Panc1 (cell line): ENCODE data around the gene ABCC4. TPM values are rescaled to one million over a fixed set of nuclear protein-coding genes. Genes with fewer than 3 reads are reported as not detected.

ENCODE experiments used
- ATAC-seq: fragments of 200-7000 bp; cut with Tn5 transposase; 2 replicates; pipeline ENCODE4 v1.9.1; 2020; ENCODE audit warnings: mild to moderate bottlenecking, moderate library complexity
- BruUV-seq: library from RNA; stranded (reverse); fragments of 400-500 nt; replicated peaks from 2 replicates; lab custom pipeline; 2021; lab: Mats Ljungman, UMichigan
- CTCF ChIA-PET: fragments of 300-600 bp; sonication (Branson Sonifier 250); formaldehyde crosslinking; loops from one replicate; lab custom pipeline; 2022; ENCODE audit warnings: antibody characterized with exemption; lab: Charles Lee
- POLR2A ChIA-PET: fragments of 300-600 bp; sonication (Branson Sonifier 250); formaldehyde crosslinking; loops from one replicate; lab custom pipeline; 2022; ENCODE audit warnings: antibody characterized with exemption; lab: Charles Lee
- DNase-seq: peaks from one replicate; pipeline ENCODE4 v3.0.0-alpha.2; 2010; ENCODE audit warnings: low read depth, low spot score
- H3K27ac ChIP-seq: 2 replicates; pipeline ENCODE4 v1.5.1; 2011; ENCODE audit warnings: mild to moderate bottlenecking, low read length, inconsistent platforms
- H3K27me3 ChIP-seq: fragments of 200-500 bp; sonication (Bioruptor generic); 2 replicates; pipeline ENCODE4 v1.6.0; 2014; ENCODE audit warnings: low read length, inconsistent platforms; ENCODE audit not compliant: control insufficient read depth, insufficient read depth
- H3K36me3 ChIP-seq: fragments of 200-500 bp; sonication (Bioruptor generic); 2 replicates; pipeline ENCODE4 v1.5.1; 2014; ENCODE audit warnings: inconsistent platforms, mild to moderate bottlenecking, low read length, moderate library complexity; ENCODE audit not compliant: control insufficient read depth, insufficient read depth
- H3K4me1 ChIP-seq: 2 replicates; pipeline ENCODE4 v1.5.1; 2011; ENCODE audit warnings: inconsistent platforms, mild to moderate bottlenecking, low read length, moderate library complexity; ENCODE audit not compliant: control insufficient read depth, insufficient read depth
- H3K4me3 ChIP-seq, 2 experiments: 2 replicates each; pipeline ENCODE4 v1.5.1; 2011 to 2012; ENCODE audit warnings: low read depth in 2 of 2, low read length in 2 of 2, mild to moderate bottlenecking in 2 of 2, inconsistent platforms in 1 of 2, moderate library complexity in 1 of 2
- H3K9me3 ChIP-seq: fragments of 200-500 bp; sonication (Bioruptor generic); 2 replicates; pipeline ENCODE4 v1.5.1; 2014; ENCODE audit warnings: low read depth, mild to moderate bottlenecking, inconsistent platforms, low read length, moderate library complexity; ENCODE audit not compliant: control insufficient read depth, insufficient read depth
- POLR2AphosphoS5 ChIP-seq: IDR thresholded peaks from 2 replicates; pipeline ENCODE4 v1.6.1; 2012; ENCODE audit warnings: mild to moderate bottlenecking, low read depth, low read length, moderate library complexity
- SIN3A ChIP-seq: IDR thresholded peaks from 2 replicates; pipeline ENCODE4 v1.6.1; 2012; ENCODE audit warnings: low read depth, mild to moderate bottlenecking, low read length, moderate library complexity, borderline replicate concordance; ENCODE audit not compliant: insufficient read depth
- TCF7L2 ChIP-seq: IDR thresholded peaks from 2 replicates; pipeline ENCODE4 v1.6.1; 2011; ENCODE audit warnings: mild to moderate bottlenecking, low read depth, low read length, inconsistent platforms
- in situ Hi-C: cut with HindIII; loops from 2 replicates; pipeline ENCODE4 v1.10.0; 2016; ENCODE audit warnings: low sequenced_read_pairs, low pct_unique_long_range_greater_than_20kb
- intact Hi-C: fragments of 100-400 bp; cut with micrococcal nuclease; formaldehyde crosslinking; loops from one replicate; pipeline ENCODE4 v1.10.0; 2022; ENCODE audit not compliant: unreplicated experiment
- total RNA-seq: library from RNA; stranded (reverse); gene quantifications from one replicate; pipeline ENCODE4 v1.2.1, GENCODE V29; 2021; ENCODE audit not compliant: unreplicated experiment
- TF ChIP-seq, protein P1 (sequence below), 2 experiments: IDR thresholded peaks; 2 replicates each; pipeline ENCODE4 v1.6.1; 2011 to 2012; ENCODE audit warnings: low read depth in 2 of 2, control low read depth in 1 of 2, low read length in 1 of 2, mild to moderate bottlenecking in 1 of 2, moderate library complexity in 1 of 2; ENCODE audit not compliant: insufficient read depth in 1 of 2
- TF ChIP-seq, protein P2 (sequence below): fragments of 450-650 bp; IDR thresholded peaks from 2 replicates; pipeline ENCODE4 v1.5.1; 2017; ENCODE audit warnings: mild to moderate bottlenecking

ABCC4 gene
- total RNA-seq, 1 experiment from 2014 or later, result 69.3 TPM

DNA sequence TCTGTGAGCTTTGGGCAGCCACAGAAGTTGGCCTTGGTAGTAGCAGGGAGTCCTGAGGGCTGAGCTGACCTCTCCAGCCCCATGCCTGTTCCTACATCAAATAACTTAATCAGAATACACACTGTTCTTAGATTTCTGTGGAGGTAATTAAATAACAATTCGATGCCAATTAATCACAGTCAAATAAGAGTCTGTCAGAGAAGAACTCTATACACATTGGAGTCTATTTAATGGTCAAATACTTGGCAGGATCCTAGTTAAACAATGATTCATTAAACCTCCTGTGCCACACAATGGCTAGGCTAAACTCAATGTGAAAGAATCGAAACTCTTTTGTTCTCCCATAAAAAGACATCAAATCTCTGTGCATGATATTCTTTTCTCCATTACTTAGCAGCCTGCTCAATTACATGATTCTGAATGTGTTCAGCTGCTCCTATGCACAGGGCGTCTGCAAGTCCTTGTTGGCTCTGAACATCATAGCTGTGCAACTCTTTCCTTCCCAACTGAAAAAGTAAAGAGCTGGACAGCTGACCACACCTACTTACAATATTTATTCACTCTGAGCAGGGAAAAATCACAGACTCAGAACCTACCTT lies 173.1 kb downstream of the ABCC4 start:
- Histone ChIP-seq H3K27me3 (no peaks in the 10 kb centered on the region), H3K4me1 (peaks cover 12% of the 10 kb centered on the region), H3K27ac (peak overlapping the region; percentile 90), H3K4me3 (peak overlapping the region in 1 of 2 experiments; percentile 23; a peak in 1 of 4 replicates), H3K36me3 (no peaks in the 10 kb centered on the region), H3K9me3 (no peaks in the 10 kb centered on the region)
- ChIA-PET CTCF (interaction anchor here (0.5 kb wide), 1 partner anchor 467 kb away, joined by 5 read pairs; no protein-coding TSS in a partner anchor), POLR2A (no interaction called here)
- intact Hi-C loops (no loop called here), in situ Hi-C loops (no loop called here)
- DNase-seq (peak; percentile 28), ATAC-seq (peak; percentile 88)
- TSS peak; percentile 13 for BruUV-seq
- no peak; the same call in 1 of the 2 replicates for TF ChIP-seq POLR2AphosphoS5

GRCh38 chr13:95124959-95125358 lies 176.3 kb downstream of the ABCC4 start:
- Histone ChIP-seq H3K27me3 (no peaks in the 10 kb centered on the region), H3K9me3 (no peaks in the 10 kb centered on the region), H3K36me3 (no peaks in the 10 kb centered on the region), H3K27ac (no peak overlapping the region), H3K4me3 (no peak overlapping the region), H3K4me1 (peaks cover 12% of the 10 kb centered on the region)
- no peak for TF ChIP-seq SIN3A
- TF ChIP-seq, protein P1, sequence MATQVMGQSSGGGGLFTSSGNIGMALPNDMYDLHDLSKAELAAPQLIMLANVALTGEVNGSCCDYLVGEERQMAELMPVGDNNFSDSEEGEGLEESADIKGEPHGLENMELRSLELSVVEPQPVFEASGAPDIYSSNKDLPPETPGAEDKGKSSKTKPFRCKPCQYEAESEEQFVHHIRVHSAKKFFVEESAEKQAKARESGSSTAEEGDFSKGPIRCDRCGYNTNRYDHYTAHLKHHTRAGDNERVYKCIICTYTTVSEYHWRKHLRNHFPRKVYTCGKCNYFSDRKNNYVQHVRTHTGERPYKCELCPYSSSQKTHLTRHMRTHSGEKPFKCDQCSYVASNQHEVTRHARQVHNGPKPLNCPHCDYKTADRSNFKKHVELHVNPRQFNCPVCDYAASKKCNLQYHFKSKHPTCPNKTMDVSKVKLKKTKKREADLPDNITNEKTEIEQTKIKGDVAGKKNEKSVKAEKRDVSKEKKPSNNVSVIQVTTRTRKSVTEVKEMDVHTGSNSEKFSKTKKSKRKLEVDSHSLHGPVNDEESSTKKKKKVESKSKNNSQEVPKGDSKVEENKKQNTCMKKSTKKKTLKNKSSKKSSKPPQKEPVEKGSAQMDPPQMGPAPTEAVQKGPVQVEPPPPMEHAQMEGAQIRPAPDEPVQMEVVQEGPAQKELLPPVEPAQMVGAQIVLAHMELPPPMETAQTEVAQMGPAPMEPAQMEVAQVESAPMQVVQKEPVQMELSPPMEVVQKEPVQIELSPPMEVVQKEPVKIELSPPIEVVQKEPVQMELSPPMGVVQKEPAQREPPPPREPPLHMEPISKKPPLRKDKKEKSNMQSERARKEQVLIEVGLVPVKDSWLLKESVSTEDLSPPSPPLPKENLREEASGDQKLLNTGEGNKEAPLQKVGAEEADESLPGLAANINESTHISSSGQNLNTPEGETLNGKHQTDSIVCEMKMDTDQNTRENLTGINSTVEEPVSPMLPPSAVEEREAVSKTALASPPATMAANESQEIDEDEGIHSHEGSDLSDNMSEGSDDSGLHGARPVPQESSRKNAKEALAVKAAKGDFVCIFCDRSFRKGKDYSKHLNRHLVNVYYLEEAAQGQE (IDR thresholded peaks at IDR 0.05; ENCODE audit: insufficient read depth in 1 of 2, low read depth in 2 of 2, low read length in 1 of 2), result no peak
- TF ChIP-seq POLR2AphosphoS5, result no peak
- TF ChIP-seq, protein P2, sequence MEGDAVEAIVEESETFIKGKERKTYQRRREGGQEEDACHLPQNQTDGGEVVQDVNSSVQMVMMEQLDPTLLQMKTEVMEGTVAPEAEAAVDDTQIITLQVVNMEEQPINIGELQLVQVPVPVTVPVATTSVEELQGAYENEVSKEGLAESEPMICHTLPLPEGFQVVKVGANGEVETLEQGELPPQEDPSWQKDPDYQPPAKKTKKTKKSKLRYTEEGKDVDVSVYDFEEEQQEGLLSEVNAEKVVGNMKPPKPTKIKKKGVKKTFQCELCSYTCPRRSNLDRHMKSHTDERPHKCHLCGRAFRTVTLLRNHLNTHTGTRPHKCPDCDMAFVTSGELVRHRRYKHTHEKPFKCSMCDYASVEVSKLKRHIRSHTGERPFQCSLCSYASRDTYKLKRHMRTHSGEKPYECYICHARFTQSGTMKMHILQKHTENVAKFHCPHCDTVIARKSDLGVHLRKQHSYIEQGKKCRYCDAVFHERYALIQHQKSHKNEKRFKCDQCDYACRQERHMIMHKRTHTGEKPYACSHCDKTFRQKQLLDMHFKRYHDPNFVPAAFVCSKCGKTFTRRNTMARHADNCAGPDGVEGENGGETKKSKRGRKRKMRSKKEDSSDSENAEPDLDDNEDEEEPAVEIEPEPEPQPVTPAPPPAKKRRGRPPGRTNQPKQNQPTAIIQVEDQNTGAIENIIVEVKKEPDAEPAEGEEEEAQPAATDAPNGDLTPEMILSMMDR, result no peak
- no peak for TF ChIP-seq TCF7L2
- BruUV-seq, result no TSS peak
- POLR2A ChIA-PET, result no interaction called here
- in situ Hi-C loops, result no loop called here
- intact Hi-C loops, result no loop called here
- ATAC-seq (no peak), DNase-seq (no peak)
- CTCF ChIA-PET, result no interaction called here

GRCh38 chr13:95123726-95124125 lies 177.5 kb downstream of the ABCC4 start:
- intact Hi-C loops (no loop called here), in situ Hi-C loops (no loop called here)
- H3K36me3 ChIP-seq, result no peaks in the 10 kb centered on the region
- H3K4me1 ChIP-seq, result peaks cover 6% of the 10 kb centered on the region
- DNase-seq (no peak), ATAC-seq (no peak)
- CTCF ChIA-PET, result no interaction called here
- no peak overlapping the region for H3K4me3 ChIP-seq
- no peaks in the 10 kb centered on the region for H3K9me3 ChIP-seq
- no TSS peak for BruUV-seq
- no peak for TF ChIP-seq TCF7L2
- TF ChIP-seq, protein P2, result no peak
- no peak overlapping the region for H3K27ac ChIP-seq
- no peaks in the 10 kb centered on the region for H3K27me3 ChIP-seq
- POLR2A ChIA-PET, result no interaction called here
